Activated T-cell treated with anti-CD3 and anti-CD28 coated beads, Interleukin-2, amount 50 U/mL, for 1 hour (primary cell): Measurements from ENCODE around the gene BRAT1.
"Not testable (repeated sequence)": the region's sequence is repeated elsewhere in the genome, so short reads cannot be mapped to it uniquely, and the experiment has no call there.

Experiments used
- DNase-seq: peaks from one replicate; pipeline ENCODE4 v3.0.0-alpha.2; 2020

Gene BRAT1

DNA sequence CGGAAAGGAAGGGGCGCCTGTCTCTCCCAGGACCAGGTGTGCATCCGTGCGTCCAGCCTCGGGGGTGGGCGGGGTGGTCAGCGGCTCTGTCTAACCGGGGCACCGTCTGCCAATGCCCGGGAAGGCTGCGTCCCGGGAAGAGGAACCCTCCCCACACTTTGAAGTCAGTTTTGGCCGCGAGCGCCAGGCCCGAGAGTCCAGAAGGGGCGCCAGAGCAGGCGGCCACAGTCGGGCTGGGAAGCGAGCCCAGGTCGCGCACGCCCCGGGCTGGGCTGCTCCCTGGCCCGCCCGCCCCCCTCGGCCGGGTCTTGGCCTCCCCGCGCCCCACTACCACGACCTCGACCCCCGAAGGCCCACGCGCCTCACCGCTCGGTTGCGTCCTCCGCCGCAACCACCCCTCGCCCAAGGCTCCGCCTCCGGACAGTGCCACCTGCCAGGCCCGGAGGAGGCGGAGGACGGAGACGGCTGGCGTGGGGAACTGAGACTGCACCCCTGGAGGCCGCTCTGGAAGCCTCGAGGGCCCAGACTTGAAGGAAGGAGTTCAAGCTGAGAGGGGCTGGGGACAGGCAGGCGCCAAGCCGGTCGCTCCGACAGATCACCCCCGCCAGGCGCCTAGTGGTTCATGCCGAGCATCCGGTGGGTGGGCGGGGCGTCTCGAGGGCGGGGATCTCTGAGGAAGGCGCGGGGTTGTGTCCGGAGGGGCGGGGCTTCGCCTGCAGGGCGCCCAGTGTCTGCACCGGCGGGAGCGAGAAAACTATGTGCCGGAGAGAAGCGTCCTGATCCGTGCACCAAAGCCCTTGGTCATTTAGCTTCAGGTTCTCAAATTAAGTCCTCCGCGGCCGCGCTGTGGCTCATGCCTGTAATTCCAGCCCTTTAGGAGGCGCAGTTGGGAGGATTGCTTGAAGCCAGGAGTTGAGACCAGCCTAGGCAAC lies at the start of gene BRAT1:
TSS of gene BRAT1 (minus strand) at position 404 of the 932 bp plus-strand sequence. CDS start 1,093 bp downstream, outside the sequence.
- peak; percentile 95 for DNase-seq

DNA sequence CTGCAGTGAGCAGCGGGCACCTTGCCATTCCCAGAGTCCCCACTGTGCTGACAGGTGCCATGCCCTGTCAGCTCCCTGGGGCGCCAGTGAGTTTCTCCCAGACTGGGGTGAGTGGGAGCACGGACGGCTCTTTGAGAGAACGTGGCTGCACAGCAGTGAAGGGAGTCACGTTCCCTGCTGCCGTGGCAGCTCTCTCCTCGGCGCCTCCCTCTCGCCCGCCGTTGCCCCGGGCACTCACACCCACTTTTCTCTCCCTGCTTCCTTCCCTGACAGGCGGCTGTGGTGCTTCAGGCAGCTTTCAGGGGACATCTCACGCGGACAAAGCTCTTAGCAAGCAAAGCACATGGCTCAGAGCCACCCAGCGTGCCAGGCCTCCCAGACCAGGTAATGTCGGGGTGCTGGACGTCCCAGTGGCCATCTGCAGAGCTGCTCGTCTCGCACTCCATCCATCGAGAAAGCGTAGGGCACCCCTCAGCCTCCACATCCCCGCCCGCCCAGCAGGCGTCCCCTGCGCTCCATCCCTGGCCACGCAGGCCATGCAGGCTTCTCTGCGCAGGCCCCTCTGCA lies 49.4 kb upstream of the BRAT1 start:
- DNase-seq: no peak

GRCh38 chr7:2603044-2603965 lies 48.0 kb upstream of the BRAT1 start:
- DNase-seq: no peak

- DNase-seq: no peak
These were observed 47.2 kb upstream of the BRAT1 start for GRCh38 chr7:2602406-2603043.

DNA sequence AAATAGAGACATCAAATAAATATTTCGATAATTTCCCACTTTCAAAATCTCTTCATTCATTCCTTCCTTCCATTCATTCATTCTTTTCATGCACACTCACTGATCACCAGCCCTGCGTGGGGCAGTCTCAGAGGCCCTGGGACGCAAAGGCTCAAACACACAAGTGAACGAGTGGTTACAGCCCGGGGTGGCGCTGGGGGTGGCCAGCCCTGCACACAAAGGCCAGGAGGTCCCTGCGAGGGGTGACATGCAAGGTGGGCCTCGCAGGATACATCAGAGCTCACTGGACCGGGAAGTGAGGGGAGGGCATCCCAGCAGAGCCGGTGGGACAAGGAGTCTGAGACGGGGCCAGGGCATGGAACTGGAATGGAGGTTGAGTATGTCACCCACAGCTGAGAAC lies 46.6 kb upstream of the BRAT1 start:
- DNase-seq: no peak

DNA sequence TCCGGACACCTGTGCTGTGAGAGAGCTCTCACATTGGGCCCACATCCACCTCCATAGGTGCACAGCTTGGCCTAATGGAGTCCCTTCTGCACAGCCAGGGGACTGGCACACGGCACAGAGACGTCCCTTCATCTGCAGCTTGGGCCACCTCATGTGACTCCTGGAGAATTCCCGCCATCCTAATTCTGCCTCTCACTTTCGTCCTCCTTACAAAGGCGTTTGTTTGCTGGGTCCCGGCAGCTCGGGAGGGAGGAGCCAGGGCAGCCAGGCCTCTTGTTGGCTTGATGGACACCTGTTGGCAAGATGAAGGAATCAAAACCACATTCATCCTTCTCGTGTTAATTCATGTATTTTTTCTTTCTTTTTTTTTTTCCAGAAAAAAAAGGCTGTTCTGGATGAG lies 45.7 kb upstream of the BRAT1 start:
- no peak for DNase-seq

GRCh38 chr7:2598154-2598823 lies 43.0 kb upstream of the BRAT1 start:
- no peak for DNase-seq

DNA sequence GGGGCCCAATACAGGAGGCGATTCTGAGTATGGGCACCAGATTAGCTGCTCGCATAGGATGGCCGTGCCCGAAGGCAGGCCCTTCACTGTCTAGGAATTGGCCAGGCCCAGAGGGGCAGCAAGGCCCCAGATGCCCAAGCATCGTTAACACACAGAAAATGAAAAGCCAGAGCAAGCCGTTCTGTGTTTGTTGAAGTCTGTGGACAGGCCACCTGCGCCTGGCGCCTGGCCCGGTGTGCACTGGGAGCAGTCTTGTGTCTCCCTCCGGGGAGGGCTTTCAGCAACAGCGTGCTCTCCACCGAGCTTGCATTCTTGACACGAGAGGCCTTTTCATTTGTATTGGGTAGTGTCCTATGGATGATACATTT lies 41.9 kb upstream of the BRAT1 start:
- DNase-seq: no peak

- DNase-seq: no peak
These were observed 41.3 kb upstream of the BRAT1 start for GRCh38 chr7:2596464-2597272.

GRCh38 chr7:2595258-2595860 lies 40.0 kb upstream of the BRAT1 start:
- no peak for DNase-seq

DNA sequence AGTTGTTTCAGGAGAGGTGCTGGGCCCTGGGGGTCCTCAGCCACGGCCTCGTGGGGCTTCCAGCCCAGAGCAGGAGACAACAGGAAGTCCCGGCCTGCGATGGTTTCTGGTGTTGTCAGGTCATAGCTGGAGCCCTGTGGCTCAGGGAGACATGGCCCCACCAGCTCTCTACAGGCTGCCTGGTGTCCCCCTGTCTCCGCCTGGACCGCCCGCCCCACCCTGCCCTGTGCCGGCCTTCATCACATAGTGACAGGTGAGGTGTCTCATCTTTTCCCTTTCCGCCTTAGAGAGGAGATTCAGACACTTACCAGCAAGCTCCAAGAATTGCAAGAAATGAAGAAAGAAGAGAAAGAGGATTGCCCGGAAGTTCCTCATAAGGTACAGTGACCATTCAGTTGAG lies 39.3 kb upstream of the BRAT1 start:
- no peak for DNase-seq

GRCh38 chr7:2593036-2593727 lies 37.9 kb upstream of the BRAT1 start:
- DNase-seq: no peak

DNA sequence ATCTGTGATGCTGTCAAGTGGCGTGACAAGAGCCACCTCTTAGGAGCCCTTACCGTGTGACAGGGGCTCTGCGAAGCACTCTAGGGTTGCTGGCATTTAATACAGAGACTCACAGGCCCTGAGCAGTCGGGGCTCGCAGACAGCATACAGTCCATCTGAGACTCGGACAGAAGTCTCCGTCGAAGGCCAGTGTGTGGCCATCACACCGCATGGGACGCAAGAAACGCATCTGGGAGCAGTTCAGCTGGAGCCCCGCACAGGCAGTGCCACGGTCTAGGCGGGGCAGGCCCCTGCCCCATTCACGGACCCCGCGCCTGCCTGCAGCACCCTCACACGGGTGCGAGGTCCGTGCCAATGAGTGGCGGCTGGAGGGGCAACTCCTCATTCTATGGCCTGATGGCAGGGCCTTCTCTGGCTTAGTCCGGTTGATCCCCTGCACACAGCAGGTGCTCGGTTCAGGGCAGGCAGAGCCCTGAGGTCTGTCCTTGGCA lies 37.1 kb upstream of the BRAT1 start:
- DNase-seq: no peak

- DNase-seq: not testable (repeated sequence)
These were observed 34.6 kb upstream of the BRAT1 start for GRCh38 chr7:2589941-2590340.

- no peak for DNase-seq
These were observed 34.0 kb upstream of the BRAT1 start for GRCh38 chr7:2589341-2589740.

- no peak for DNase-seq
These were observed 32.5 kb upstream of the BRAT1 start for GRCh38 chr7:2587778-2588177.

- no peak for DNase-seq
These were observed 31.8 kb upstream of the BRAT1 start for GRCh38 chr7:2587134-2587533.

DNA sequence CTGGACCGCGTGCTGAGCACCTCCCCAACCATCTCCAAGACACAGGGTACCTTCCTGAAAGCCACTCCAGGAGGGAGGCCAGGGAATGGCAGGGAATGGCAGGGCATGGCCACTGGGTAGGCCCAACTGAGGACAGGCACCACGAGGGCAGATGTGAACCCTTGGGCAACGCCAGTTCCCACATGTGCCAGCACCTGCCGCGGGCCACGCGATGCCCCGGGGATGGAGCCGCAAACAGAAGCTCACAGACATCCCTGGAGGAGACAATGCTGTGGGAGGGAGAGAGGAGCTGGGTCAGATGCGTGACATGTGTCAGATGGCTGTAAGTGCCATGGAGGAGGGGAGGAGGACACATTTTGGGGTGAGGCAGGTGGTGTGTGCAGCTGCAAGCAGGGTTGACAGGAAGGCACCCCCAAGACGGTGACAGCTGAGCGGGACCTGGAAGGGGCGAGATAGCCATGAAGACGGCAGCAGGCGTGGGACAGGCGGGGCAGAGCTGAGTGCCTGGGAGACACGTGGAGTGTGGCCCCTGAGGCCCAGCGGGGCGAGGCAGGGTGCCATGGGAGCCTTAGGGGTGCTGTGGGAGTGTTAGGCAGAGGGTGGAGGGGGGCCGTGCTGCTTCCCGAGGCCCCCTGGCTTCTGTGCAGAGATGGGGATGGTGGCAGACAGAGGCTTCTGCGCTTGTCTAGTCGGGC lies 31.1 kb upstream of the BRAT1 start:
- DNase-seq: no peak

- no peak for DNase-seq
These were observed 30.1 kb upstream of the BRAT1 start for GRCh38 chr7:2585446-2585845.
